RCC 7860 (cell line): ENCODE measurements around the gene ANKEF1.
A peak's percentile ranks its signal among the peaks of the same experiment; 100 is the strongest.
"Not testable (repeated sequence)": the region's sequence is repeated elsewhere in the genome, so short reads cannot be mapped to it uniquely, and the experiment has no call there.

ENCODE experiments used
- DNase-seq: peaks from one replicate; pipeline ENCODE4 v3.0.0-alpha.2; 2015; ENCODE audit warnings: low spot score
- FAIRE-seq: peaks from 2 replicates; lab custom pipeline; 2012; peaks lifted over from hg19 to GRCh38; lab: Jason Lieb, UNC

Gene ANKEF1

DNA sequence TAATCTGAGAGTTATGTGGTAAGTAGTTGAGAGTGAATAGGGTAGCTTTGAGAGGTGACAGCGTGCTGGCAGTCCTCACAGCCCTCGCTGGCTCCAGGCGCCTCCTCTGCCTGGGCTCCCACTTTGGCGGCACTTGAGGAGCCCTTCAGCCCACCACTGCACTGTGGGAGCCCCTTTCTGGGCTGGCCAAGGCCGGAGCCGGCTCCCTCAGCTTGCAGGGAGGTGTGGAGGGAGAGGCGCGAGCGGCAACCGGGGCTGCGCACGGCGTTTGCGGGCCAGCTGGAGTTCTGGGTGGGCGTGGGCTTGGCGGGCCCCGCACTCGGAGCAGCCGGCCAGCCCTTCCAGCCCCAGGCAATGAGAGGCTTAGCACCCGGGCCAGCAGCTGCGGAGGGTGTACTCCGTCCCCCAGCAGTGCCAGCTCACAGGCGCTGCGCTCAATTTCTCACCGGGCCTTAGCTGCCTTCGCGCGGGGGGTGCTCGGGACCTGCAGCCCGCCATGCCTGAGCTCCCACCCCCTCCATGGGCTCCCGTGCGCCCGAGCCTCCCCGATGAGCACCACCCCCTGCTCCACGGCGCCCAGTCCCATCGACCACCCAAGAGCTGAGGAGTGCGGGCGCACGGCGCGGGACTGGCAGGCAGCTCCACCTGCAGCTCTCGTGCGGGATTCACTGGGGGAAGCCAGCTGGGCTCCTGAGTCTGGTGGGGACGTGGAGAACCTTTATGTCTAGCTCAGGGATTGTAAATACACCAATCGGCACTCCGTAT, 3.2 kb upstream of the ANKEF1 start:
- not testable (repeated sequence) for DNase-seq, FAIRE-seq

GRCh38 chr20:10032269-10032668, 2.5 kb upstream of the ANKEF1 start:
- DNase-seq, FAIRE-seq: not testable (repeated sequence)

DNA sequence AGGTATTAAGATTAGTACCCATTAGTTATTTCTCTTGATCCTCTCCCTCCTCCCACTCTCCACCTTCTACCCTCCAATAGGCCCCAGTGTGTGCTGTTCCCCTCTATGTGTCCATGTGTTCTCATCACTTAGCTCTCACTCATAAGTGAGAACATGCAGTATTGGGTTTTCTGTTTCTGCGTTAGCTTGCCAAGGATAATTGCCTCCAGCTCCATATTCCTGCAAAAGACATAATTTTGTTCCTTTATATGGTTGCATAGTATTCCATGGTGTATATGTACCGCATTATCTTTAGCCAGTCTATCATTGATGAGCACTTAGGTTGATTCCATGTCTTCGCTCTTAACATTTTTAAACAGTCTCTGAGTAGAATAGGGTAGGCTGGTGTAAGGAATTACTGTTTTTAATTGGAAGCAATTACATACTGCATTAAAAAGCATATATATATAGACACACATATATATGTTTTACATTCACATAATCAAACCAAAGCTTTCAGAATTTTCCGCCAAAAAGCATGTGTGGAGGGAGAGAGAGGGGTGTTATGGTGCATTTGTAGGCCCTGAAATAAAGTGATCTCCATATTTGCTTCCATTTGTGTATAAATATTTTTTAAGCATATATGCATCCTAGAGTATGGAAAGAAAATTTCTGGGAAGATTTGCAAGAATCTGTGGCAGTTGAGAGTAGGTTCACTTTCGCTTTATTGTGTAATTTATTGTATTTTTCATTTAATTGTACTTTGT, 709 bp upstream of the ANKEF1 start:
- DNase-seq (no peak), FAIRE-seq (no peak)

DNA sequence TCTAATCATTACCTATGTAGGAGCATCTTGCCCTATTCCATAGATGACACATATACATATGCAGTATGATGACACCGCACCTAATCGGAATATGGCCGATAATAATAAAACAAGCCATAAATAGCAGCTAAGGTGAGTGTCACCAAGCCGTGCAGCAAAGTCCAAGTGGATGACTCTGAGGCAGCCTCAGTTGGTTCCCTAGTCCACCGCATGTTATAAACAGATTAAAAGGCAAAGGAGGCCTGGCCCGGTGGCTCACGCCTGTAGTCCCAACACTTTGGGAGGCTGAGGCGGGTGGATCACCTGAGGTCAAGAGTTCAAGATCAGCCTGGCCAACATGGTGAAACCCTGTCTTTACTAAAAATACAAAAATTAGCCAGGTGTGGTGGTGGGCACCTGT, 1.5 kb downstream of the ANKEF1 start:
- not testable (repeated sequence) for FAIRE-seq, DNase-seq

- FAIRE-seq = peak; percentile 62
- peak; percentile 58 for DNase-seq
These were observed 5.5 kb downstream of the ANKEF1 start for GRCh38 chr20:10040070-10040975.

- FAIRE-seq (no peak), DNase-seq (no peak)
These were observed 7.3 kb downstream of the ANKEF1 start for GRCh38 chr20:10042086-10042485.

DNA sequence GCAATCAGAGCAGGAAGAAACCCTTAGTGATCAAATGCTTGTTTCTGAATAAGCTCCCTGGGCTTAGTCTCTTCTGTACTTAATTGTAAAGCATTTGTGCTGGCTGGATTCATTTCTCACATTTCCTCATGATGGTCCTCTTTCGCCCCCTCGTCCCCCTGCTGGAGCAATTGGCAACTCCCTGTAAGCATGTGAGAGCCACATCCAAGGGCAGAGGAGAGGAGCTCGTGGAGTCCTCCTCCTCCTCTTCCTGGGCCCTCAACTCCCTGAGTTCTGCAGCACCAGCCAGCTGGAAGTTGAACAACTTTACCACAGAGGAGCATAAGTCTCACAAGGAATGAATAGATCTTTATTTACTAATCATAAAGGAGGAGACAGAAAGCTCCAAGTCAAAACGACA, 12.6 kb downstream of the ANKEF1 start:
- DNase-seq (no peak), FAIRE-seq (no peak)

DNA sequence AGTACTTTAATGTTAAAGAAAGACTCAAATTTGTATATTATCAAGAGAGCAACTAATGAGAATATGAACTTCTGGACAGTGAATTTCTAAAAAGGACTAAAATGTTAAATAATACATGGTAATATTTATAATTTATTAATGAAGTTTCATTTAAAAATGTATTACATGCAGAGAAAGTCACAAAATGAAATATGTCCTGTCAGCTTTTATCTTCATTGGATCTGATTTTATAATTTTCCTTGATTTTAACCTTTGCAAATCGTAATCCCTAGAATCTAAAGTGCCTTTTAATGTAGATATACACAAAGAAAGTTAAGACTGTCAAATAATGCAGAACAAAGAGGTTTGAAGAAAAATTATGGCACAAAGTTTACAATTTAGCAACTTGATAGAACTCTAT, 16.4 kb downstream of the ANKEF1 start:
- FAIRE-seq (no peak), DNase-seq (no peak)

DNA sequence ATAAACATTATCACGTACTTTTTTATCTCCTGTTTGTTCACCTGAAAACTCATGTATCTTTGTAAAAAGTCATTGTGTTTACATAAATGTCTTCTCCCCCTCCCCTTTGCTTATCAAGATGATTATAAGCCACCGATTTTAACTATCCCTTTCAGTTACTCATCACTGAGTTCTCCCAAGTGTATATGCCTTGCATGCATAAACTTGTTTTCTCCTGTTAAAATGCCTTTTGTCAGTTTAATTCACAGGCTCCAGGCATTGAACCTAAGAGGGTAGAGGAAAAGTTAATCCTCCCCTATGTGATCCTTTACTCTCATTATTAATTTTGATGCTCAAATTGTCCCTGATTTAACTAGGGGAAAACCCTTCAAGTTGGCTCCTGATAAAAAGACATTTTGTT, 24.2 kb downstream of the ANKEF1 start:
- FAIRE-seq = no peak
- no peak for DNase-seq

DNA sequence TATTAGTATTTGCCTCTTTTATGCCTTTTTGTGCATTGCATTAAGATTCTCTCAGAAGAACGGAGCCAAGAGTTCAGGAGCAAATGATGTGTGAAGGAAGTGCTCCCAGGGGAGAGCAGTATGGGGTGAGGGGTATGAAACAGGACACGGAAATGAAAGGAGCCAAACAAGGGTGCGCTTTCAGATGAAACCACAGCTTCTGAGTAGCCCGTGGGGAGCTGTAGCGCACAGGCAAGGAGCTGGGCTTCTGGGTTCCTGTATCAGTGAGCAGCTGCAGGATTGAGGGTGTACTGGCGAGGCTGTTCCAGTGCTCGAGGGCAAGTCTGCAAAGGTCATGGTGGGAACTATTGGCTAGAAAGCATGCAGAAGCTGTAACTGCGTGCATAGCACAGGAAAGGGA, 25.4 kb downstream of the ANKEF1 start:
- FAIRE-seq (no peak), DNase-seq (no peak)

GRCh38 chr20:10061641-10062040, 26.9 kb downstream of the ANKEF1 start:
- DNase-seq (no peak), FAIRE-seq (no peak)

DNA sequence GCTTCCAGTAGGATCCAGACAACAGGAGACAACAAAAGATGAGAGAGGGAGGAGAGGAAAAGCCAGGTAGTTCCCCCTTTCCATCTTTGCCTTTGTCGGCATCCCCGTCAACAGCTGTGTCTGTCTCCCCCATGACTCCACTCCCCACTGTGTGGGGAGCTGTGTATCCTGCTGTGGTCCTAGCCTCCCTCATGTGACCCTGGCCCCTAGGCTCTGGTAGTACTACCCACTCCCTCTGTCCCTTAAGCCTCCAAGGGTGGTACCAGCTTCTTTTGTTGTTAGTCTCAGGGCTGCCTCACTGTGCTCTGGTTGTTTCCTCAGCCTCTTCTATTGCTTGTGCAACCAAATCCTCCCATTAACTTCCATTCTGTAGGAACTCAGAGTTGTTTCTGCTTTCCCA, 28.7 kb downstream of the ANKEF1 start:
- DNase-seq (no peak), FAIRE-seq (no peak)

- no peak for DNase-seq
- FAIRE-seq = no peak
These were observed 29.8 kb downstream of the ANKEF1 start for GRCh38 chr20:10064611-10065010.

GRCh38 chr20:10065154-10065833, 30.5 kb downstream of the ANKEF1 start:
- DNase-seq (no peak), FAIRE-seq (no peak)

- FAIRE-seq = no peak
- no peak for DNase-seq
These were observed 32.5 kb downstream of the ANKEF1 start for GRCh38 chr20:10067321-10067720.

DNA sequence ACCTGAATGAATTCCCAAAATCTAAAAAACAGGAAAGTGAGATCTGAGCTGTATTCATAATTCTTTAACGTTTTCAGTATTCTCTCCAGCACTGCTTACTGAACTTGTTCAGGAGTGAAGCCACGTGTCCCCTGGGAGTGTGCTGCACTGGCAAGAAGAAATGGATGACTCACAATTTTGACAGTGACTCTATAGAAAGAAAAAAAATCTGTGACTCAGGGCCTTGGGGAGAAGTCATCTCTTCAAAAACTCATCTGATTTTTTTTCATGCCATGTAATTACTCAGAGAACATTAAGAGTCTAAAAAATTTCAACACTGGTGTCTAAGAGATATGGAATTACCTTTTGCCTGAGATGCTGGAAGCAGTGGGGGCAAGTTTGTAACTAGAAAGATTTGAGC, 39.7 kb downstream of the ANKEF1 start:
- FAIRE-seq (peak; percentile 93), DNase-seq (peak; percentile 80)

DNA sequence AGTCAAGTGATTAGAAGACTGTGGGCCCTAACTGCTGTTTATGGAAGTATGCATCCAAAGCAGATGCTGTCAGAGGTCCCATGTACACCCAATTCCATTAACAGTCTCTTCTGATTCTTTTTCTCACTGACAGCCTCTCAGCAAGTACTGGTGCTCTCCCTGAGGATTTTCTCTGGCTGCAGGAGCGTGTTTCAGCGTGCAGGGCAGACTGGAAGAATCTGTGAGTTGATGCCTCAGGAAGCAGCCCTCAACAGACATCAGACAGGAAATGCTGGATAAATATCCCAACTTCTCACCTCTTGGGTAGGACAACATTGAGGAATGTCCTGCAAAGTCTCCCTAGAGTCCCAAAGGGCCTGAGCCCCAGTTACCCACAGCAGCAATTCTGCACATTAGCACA, 40.8 kb downstream of the ANKEF1 start:
- FAIRE-seq (no peak), DNase-seq (no peak)

DNA sequence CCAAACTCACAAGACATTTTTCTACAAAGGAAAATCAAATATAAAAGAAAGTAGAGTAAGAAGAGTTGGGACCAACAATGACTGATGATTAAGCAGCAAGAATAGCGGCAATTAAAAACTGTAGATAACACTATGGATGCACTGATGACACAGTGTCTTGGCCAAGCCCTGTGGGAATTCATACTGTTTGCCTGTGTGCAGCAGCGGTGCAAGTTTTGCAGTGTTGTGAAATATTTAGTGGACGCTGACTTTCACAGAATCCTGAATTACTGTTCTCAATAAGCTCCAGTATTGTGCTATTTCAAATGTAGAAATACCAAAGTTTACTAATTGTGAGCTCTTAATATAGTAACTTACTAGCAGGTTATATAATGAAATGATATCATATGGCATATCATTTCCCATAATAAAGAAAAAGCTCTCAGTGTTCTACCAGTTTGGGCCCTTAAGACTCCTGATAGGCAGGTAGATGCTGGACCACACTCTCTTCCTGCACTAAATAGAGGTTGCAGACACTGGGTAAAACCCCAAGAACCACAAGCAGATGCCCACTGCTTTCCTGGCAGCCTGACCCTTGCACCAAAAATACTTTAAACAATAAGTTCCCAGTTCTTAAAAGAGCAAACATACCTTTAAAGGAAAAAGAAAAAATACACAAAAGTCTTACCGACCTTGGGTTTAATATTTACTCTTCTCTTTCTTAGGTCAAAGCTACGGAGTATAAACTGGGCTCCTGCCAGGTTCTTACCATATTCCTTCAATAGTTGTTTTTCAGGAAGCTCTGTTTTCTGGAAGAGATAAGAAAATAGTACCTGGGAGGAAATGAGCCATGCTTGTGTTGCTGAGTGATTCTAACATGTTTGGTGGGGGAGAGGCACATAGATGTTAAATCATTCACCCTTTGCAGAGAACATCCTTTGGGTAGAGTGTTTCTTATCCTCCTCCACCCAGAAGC, 41.6 kb downstream of the ANKEF1 start:
- DNase-seq = peak; percentile 34
- FAIRE-seq = no peak

- DNase-seq (no peak), FAIRE-seq (no peak)
These were observed 42.3 kb downstream of the ANKEF1 start for GRCh38 chr20:10077081-10077471.

GRCh38 chr20:10077886-10078285, 43.1 kb downstream of the ANKEF1 start:
- FAIRE-seq = no peak
- DNase-seq = no peak
